HFFc6 (cell line): ENCODE results near the gene NTSR1. TPM values are rescaled to one million over a fixed set of nuclear protein-coding genes. Genes with fewer than 3 reads are reported as not detected.

Experiments
- DNase-seq: peaks from one replicate; pipeline ENCODE4 v3.0.0-alpha.2; 2018
- H3K27ac Mint-ChIP-seq: 2 replicates; pipeline ENCODE4 v1.8.0; 2020; ENCODE audit warnings: mild to moderate bottlenecking, mixed read lengths
- H3K27me3 Mint-ChIP-seq: 2 replicates; pipeline ENCODE4 v1.8.0; 2021; ENCODE audit warnings: mild to moderate bottlenecking, moderate library complexity, mixed read lengths; ENCODE audit not compliant: insufficient read depth
- H3K36me3 Mint-ChIP-seq: 2 replicates; pipeline ENCODE4 v1.8.0; 2021; ENCODE audit warnings: low read depth, mixed read lengths
- H3K4me1 Mint-ChIP-seq: 2 replicates; pipeline ENCODE4 v1.8.0; 2020; ENCODE audit warnings: low read depth, mixed read lengths
- H3K4me3 Mint-ChIP-seq: 2 replicates; pipeline ENCODE4 v1.8.0; 2020; ENCODE audit warnings: mild to moderate bottlenecking, moderate library complexity, mixed read lengths
- H3K9me3 Mint-ChIP-seq: 2 replicates; pipeline ENCODE4 v1.8.0; 2020; ENCODE audit warnings: mild to moderate bottlenecking, mixed read lengths
- CTCF ChIP-seq: fragments of 200-600 bp; sonication (generic); IDR thresholded peaks from 2 replicates; pipeline ENCODE4 v1.5.0; 2021; ENCODE audit warnings: antibody characterized with exemption, mild to moderate bottlenecking
- total RNA-seq, 6 experiments: library from RNA; stranded (reverse); fragmentation: NEBNext Ultra II Directional; extraction: Animal tissue kit (Norgen Biotek cat#: 25700); gene quantifications; 2 replicates in 1 of 6; 3 replicates in 5 of 6; pipeline ENCODE4 v1.2.3, GENCODE V29; 2021

NTSR1 gene
- total RNA-seq, 6 experiments from 2014 or later = 3.1 to 6.5 (median 5.6) TPM

- Mint-ChIP-seq H3K4me3 (no peak overlapping the region), H3K36me3 (peaks cover 5% of the 10 kb centered on the region), H3K27me3 (peaks cover 16% of the 10 kb centered on the region), H3K9me3 (no peaks in the 10 kb centered on the region), H3K27ac (no peak overlapping the region), H3K4me1 (peaks cover 21% of the 10 kb centered on the region)
- TF ChIP-seq CTCF = no peak
- no peak for DNase-seq
Measured at GRCh38 chr20:62811720-62812119, 103.1 kb downstream of the NTSR1 start.

Other genes with a start within 250 kb of the NTSR1 start
- gene GATA5, start 232.8 kb upstream of the NTSR1 start, total RNA-seq = not detected
- 1 to 10 TPM; 2.7 to 6.5 (median 3.4) TPM for gene SLCO4A1, start 66.3 kb upstream of the NTSR1 start, total RNA-seq
- 10 to 100 TPM; 14.9 to 17.8 (median 16.6) TPM for gene MRGBP, start 87.6 kb downstream of the NTSR1 start, total RNA-seq
- gene OGFR, start 96.0 kb downstream of the NTSR1 start, total RNA-seq = 10 to 100 TPM; 37.8 to 42.2 (median 39.0) TPM
- gene COL9A3, start 108.2 kb downstream of the NTSR1 start, total RNA-seq = under 1 TPM in 3 of 6 experiments, not detected in 3; 0.07 to 0.34 (median 0.09) TPM
- gene TCFL5, start 153.0 kb downstream of the NTSR1 start, total RNA-seq = 10 to 100 TPM; 19.9 to 25.2 (median 21.1) TPM
- gene DIDO1, start 217.7 kb downstream of the NTSR1 start, total RNA-seq = 10 to 100 TPM; 31.9 to 36.1 (median 34.8) TPM
- gene GID8, start 229.3 kb downstream of the NTSR1 start, total RNA-seq = 10 to 100 TPM; 19.1 to 26.9 (median 22.6) TPM
- 10 to 100 TPM; 32.8 to 47.0 (median 35.7) TPM for gene SLC17A9, start 243.9 kb downstream of the NTSR1 start, total RNA-seq